GM23248 (cell line): Measurements from ENCODE around the gene MAP7D3. TPM values are rescaled to one million over a fixed set of nuclear protein-coding genes. Genes with fewer than 3 reads are reported as not detected.

Experiments
- DNase-seq: peaks from one replicate; pipeline ENCODE4 v3.0.0-alpha.2; 2015
- H2AFZ ChIP-seq: fragments of 200-600 bp; sonication (generic); 2 replicates; pipeline ENCODE4 v1.6.1; 2016; ENCODE audit warnings: antibody characterized with exemption
- H3F3A ChIP-seq: fragments of 200-600 bp; sonication (generic); 2 replicates; pipeline ENCODE4 v1.6.1; 2016; ENCODE audit warnings: mild to moderate bottlenecking, antibody characterized with exemption, mixed run types; ENCODE audit not compliant: insufficient read depth
- H3K27ac ChIP-seq: fragments of 200-600 bp; sonication (generic); 2 replicates; pipeline ENCODE4 v1.5.1; 2016; ENCODE audit warnings: mild to moderate bottlenecking
- H3K27me3 ChIP-seq: fragments of 200-600 bp; sonication (generic); replicated peaks from 2 replicates; pipeline ENCODE4 v1.6.1; 2016; ENCODE audit warnings: mild to moderate bottlenecking; ENCODE audit not compliant: insufficient read depth
- H3K36me3 ChIP-seq: fragments of 200-600 bp; sonication (generic); 2 replicates; pipeline ENCODE4 v1.6.1; 2016; ENCODE audit warnings: low read depth, mild to moderate bottlenecking
- H3K4me1 ChIP-seq: fragments of 200-600 bp; sonication (generic); 2 replicates; pipeline ENCODE4 v1.6.1; 2016; ENCODE audit warnings: mild to moderate bottlenecking; ENCODE audit not compliant: insufficient read depth
- H3K4me2 ChIP-seq: fragments of 200-600 bp; sonication (generic); one replicate; pipeline ENCODE4 v1.6.1; 2016; ENCODE audit warnings: mild to moderate bottlenecking; ENCODE audit not compliant: unreplicated experiment
- H3K4me3 ChIP-seq: fragments of 200-600 bp; sonication (generic); 2 replicates; pipeline ENCODE4 v1.5.1; 2016; ENCODE audit warnings: mild to moderate bottlenecking
- H3K79me2 ChIP-seq: fragments of 200-600 bp; sonication (generic); 2 replicates; pipeline ENCODE4 v1.6.1; 2016; ENCODE audit warnings: mild to moderate bottlenecking; ENCODE audit not compliant: insufficient read depth
- H3K9ac ChIP-seq: fragments of 200-600 bp; sonication (generic); 2 replicates; pipeline ENCODE4 v1.6.1; 2016; ENCODE audit warnings: mild to moderate bottlenecking
- H3K9me2 ChIP-seq: fragments of 200-600 bp; sonication (generic); 2 replicates; pipeline ENCODE4 v1.6.1; 2016; ENCODE audit warnings: mixed run types, mild to moderate bottlenecking, moderate library complexity; ENCODE audit not compliant: insufficient read depth
- H3K9me3 ChIP-seq: fragments of 200-600 bp; sonication (generic); one replicate; pipeline ENCODE4 v1.6.1; 2017; ENCODE audit warnings: low read depth
- H4K20me1 ChIP-seq: fragments of 200-600 bp; sonication (generic); 2 replicates; pipeline ENCODE4 v1.6.0; 2016; ENCODE audit not compliant: insufficient read depth
- EZH2 ChIP-seq: fragments of 200-600 bp; sonication (generic); IDR thresholded peaks from 2 replicates; pipeline ENCODE4 v1.6.1; 2018; ENCODE audit warnings: antibody characterized with exemption, mild to moderate bottlenecking; ENCODE audit not compliant: insufficient read depth, poor library complexity, severe bottlenecking
- EZH2phosphoT487 ChIP-seq: fragments of 200-600 bp; sonication (generic); IDR thresholded peaks from 2 replicates; pipeline ENCODE4 v1.6.1; 2018; ENCODE audit warnings: antibody characterized with exemption, moderate library complexity, mild to moderate bottlenecking, low read depth; ENCODE audit not compliant: insufficient read depth
- WGBS, 2 experiments: methylation state at CpG; one replicate each; pipeline ENCODE4 v1.1.6; 2015 to 2017; ENCODE audit warnings: low lambda C conversion rate in 2 of 2, low coverage in 1 of 2; ENCODE audit errors: missing lambda C conversion rate in 2 of 2; 5-methylcytosine and 5-hydroxymethylcytosine counted together
- in situ Hi-C: fragments of 300-500 bp; cut with MboI; formaldehyde crosslinking; loops from 2 replicates; pipeline ENCODE4 v1.15.0; 2020
- polyA plus RNA-seq: library from polyadenylated mRNA; unstranded; fragments of >200 nt; fragmentation: Nextera tagmentation; extraction: Ambion mirVana; gene quantifications from 2 replicates; pipeline ENCODE4 v1.2.1, GENCODE V29; 2016
- total RNA-seq: library from RNA; depleted of rRNA; stranded (reverse); fragments of >200 nt; shearing (Covaris generic); gene quantifications from 2 replicates; pipeline ENCODE4 v1.2.3, GENCODE V29; 2014

MAP7D3 gene
- total and polyA plus RNA-seq, 2 experiments from 2014 or later, result 14.2 to 14.4 TPM

- no peaks in the 10 kb centered on the region for H3K9me3 ChIP-seq
- in situ Hi-C loops, result no loop called here
Measured at GRCh38 chrX:136228839-136229207, 22.4 kb downstream of the MAP7D3 start.

GRCh38 chrX:136227948-136228838 is 23.0 kb downstream of the MAP7D3 start:
- Histone ChIP-seq H3K27ac (no peak overlapping the region), H3K9ac (no peak overlapping the region), H3F3A (no peaks in the 10 kb centered on the region), H2AFZ (no peak overlapping the region), H3K9me2 (no peaks in the 10 kb centered on the region), H3K27me3 (no peaks in the 10 kb centered on the region), H3K4me2 (no peak overlapping the region), H3K9me3 (no peaks in the 10 kb centered on the region), H3K4me3 (no peak overlapping the region), H3K79me2 (no peaks in the 10 kb centered on the region), H4K20me1 (no peaks in the 10 kb centered on the region), H3K36me3 (peaks cover 10% of the 10 kb centered on the region; the same call in 1 of the 2 replicates), H3K4me1 (0 out of 2 replicates have a peak, but pooled peaks cover 7% of the 10 kb centered on the region)
- DNase-seq, result peak; percentile 33
- in situ Hi-C loops, result no loop called here
- TF ChIP-seq EZH2phosphoT487 (no peak), EZH2 (no peak)
- WGBS, 2 experiments, result 86 to 88% methylated on average over 8 of the region's 8 CpGs

More at GRCh38 chrX:136228839-136229207, 22.4 kb downstream of the MAP7D3 start:
- H3K4me1 ChIP-seq, result 0 out of 2 replicates have a peak, but pooled peaks cover 7% of the 10 kb centered on the region
- no peaks in the 10 kb centered on the region for H3K27me3 ChIP-seq
- no peak overlapping the region for H3K4me2 ChIP-seq
- H4K20me1 ChIP-seq, result no peaks in the 10 kb centered on the region
- no peak overlapping the region for H2AFZ ChIP-seq
- H3K79me2 ChIP-seq, result no peaks in the 10 kb centered on the region
- no peaks in the 10 kb centered on the region for H3K9me2 ChIP-seq
- H3F3A ChIP-seq, result no peaks in the 10 kb centered on the region
- TF ChIP-seq EZH2 (no peak), EZH2phosphoT487 (no peak)
- no peak overlapping the region for H3K4me3 ChIP-seq
- no peak for DNase-seq
- H3K27ac ChIP-seq, result no peak overlapping the region
- H3K9ac ChIP-seq, result no peak overlapping the region
- peaks cover 5% of the 10 kb centered on the region; the same call in 1 of the 2 replicates for H3K36me3 ChIP-seq
- 93 to 96% methylated on average over 3 of the region's 3 CpGs for WGBS, 2 experiments

- TF ChIP-seq EZH2, result no peak
- no peak for TF ChIP-seq EZH2phosphoT487
- no peaks in the 10 kb centered on the region for H3K27me3 ChIP-seq
- no peak for DNase-seq
- 0 out of 2 replicates have a peak, but pooled peaks cover 7% of the 10 kb centered on the region for H3K4me1 ChIP-seq
- no peak overlapping the region for H3K27ac ChIP-seq
- H2AFZ ChIP-seq, result no peak overlapping the region
- H3K36me3 ChIP-seq, result peaks cover 17% of the 10 kb centered on the region; the same call in 1 of the 2 replicates
- H3K9me3 ChIP-seq, result no peaks in the 10 kb centered on the region
- H3K79me2 ChIP-seq, result no peaks in the 10 kb centered on the region
- H3K4me2 ChIP-seq, result no peak overlapping the region
- H3K9me2 ChIP-seq, result no peaks in the 10 kb centered on the region
- no peaks in the 10 kb centered on the region for H3F3A ChIP-seq
- H4K20me1 ChIP-seq, result no peaks in the 10 kb centered on the region
- in situ Hi-C loops, result no loop called here
- H3K9ac ChIP-seq, result no peak overlapping the region
- no peak overlapping the region for H3K4me3 ChIP-seq
Measured at GRCh38 chrX:136227074-136227473, 24.1 kb downstream of the MAP7D3 start.

- DNase-seq, result no peak
- Histone ChIP-seq H3F3A (peaks cover 3% of the 10 kb centered on the region), H3K9ac (no peak overlapping the region), H3K79me2 (no peaks in the 10 kb centered on the region), H3K9me2 (no peaks in the 10 kb centered on the region), H3K4me2 (no peak overlapping the region), H3K4me3 (no peak overlapping the region), H3K9me3 (no peaks in the 10 kb centered on the region), H2AFZ (no peak overlapping the region), H3K4me1 (no peaks in the 10 kb centered on the region), H3K36me3 (peaks cover 32% of the 10 kb centered on the region; the same call in 1 of the 2 replicates), H4K20me1 (no peaks in the 10 kb centered on the region), H3K27ac (no peak overlapping the region), H3K27me3 (no peaks in the 10 kb centered on the region)
- in situ Hi-C loops, result no loop called here
- TF ChIP-seq EZH2phosphoT487 (no peak), EZH2 (no peak)
- 97 to 100% methylated on average over 3 of the region's 3 CpGs for WGBS, 2 experiments
Measured at GRCh38 chrX:136221851-136222513, 29.2 kb downstream of the MAP7D3 start.
